ENCODE measurements around the gene OPTN. TPM values are rescaled to one million over a fixed set of nuclear protein-coding genes. Genes with fewer than 3 reads are reported as not detected.
"Not testable (repeated sequence)": the region's sequence is repeated elsewhere in the genome, so short reads cannot be mapped to it uniquely, and the experiment has no call there.

Gene OPTN
- total RNA-seq: 53.4 TPM
- long read RNA-seq, transcript OPTN-205 (14 exons, 3,321 nt): major isoform, 67 of 141 reads
- long read RNA-seq, transcript OPTN-202 (15 exons, 3,400 nt): minor isoform, 5 of 141 reads
- long read RNA-seq, partial matches to known transcripts: 21 of 141 reads
- long read RNA-seq, other reads (novel, unspliced or antisense): 45 of 141 reads

GRCh38 chr10:13099666-13100348, at the start of gene OPTN:
OPTN (plus strand) TSS chr10:13100163; CDS start chr10:13109123, 8,960 bp downstream.
- peak within 1 kb of the TSS; percentile 89 for H3K27ac ChIP-seq
- peaks cover 22% of the 10 kb centered on the region for H3K4me1 ChIP-seq
- DNase-seq (peak; percentile 77), ATAC-seq (peak; percentile 94 to 96)
- no peaks in the 10 kb centered on the region for H3K36me3 ChIP-seq
- no peaks in the 10 kb centered on the region for H3K9me3 ChIP-seq
- no peaks in the 10 kb centered on the region for H3K27me3 ChIP-seq (ENCODE audit: low read depth)
- intact Hi-C loops (cut with DNase I): no loop called here
- peak within 1 kb of the TSS; percentile 89 for H3K4me3 ChIP-seq
- peak; percentile 59 for TF ChIP-seq CTCF (IDR thresholded peaks at IDR 0.05)

GRCh38 chr10:13051126-13051694, 48.8 kb upstream of the OPTN start:
- no peak for TF ChIP-seq CTCF (IDR thresholded peaks at IDR 0.05)
- DNase-seq (no peak), ATAC-seq (no peak)
- Histone ChIP-seq H3K4me3 (no peak overlapping the region), H3K27ac (no peak overlapping the region), H3K36me3 (no peaks in the 10 kb centered on the region), H3K27me3 (ENCODE audit: low read depth) (peaks cover 8% of the 10 kb centered on the region), H3K9me3 (no peaks in the 10 kb centered on the region), H3K4me1 (no peaks in the 10 kb centered on the region)
- intact Hi-C loops (cut with DNase I): no loop called here

GRCh38 chr10:13053208-13053607, 46.8 kb upstream of the OPTN start:
- ATAC-seq; intact Hi-C loops (cut with DNase I); H3K36me3 ChIP-seq; H3K4me1 ChIP-seq; H3K27ac ChIP-seq; H3K9me3 ChIP-seq; H3K27me3 ChIP-seq (ENCODE audit: low read depth); H3K4me3 ChIP-seq; DNase-seq: not testable (repeated sequence)

GRCh38 chr10:13053794-13054462, 46.0 kb upstream of the OPTN start:
- Histone ChIP-seq H3K27me3 (ENCODE audit: low read depth) (peaks cover 6% of the 10 kb centered on the region), H3K9me3 (no peaks in the 10 kb centered on the region), H3K36me3 (no peaks in the 10 kb centered on the region), H3K4me3 (no peak overlapping the region), H3K4me1 (no peaks in the 10 kb centered on the region), H3K27ac (no peak overlapping the region)
- intact Hi-C loops (cut with DNase I): no loop called here
- peak in 1 of 2 donors; percentile 46 for ATAC-seq
- TF ChIP-seq CTCF (IDR thresholded peaks at IDR 0.05): no peak
- DNase-seq: no peak

- Histone ChIP-seq H3K27ac (no peak overlapping the region), H3K9me3 (no peaks in the 10 kb centered on the region), H3K4me3 (no peak overlapping the region), H3K27me3 (ENCODE audit: low read depth) (no peaks in the 10 kb centered on the region), H3K4me1 (no peaks in the 10 kb centered on the region), H3K36me3 (no peaks in the 10 kb centered on the region)
- intact Hi-C loops (cut with DNase I): no loop called here
- DNase-seq (no peak), ATAC-seq (no peak)
- TF ChIP-seq CTCF (IDR thresholded peaks at IDR 0.05): no peak
Observed at GRCh38 chr10:13054844-13055243, 45.1 kb upstream of the OPTN start.
